Activated CD4-positive, alpha-beta T cell treated with anti-CD3 and anti-CD28 coated beads, Interleukin-2, amount 50 U/mL, for 4 hours (primary cell): ENCODE results near the gene COL24A1.
"Not testable (repeated sequence)": the region's sequence is repeated elsewhere in the genome, so short reads cannot be mapped to it uniquely, and the experiment has no call there.

Experiments
- DNase-seq, 2 experiments: peaks; one replicate each; pipeline ENCODE4 v3.0.0-alpha.2; 2020

COL24A1 gene

DNA sequence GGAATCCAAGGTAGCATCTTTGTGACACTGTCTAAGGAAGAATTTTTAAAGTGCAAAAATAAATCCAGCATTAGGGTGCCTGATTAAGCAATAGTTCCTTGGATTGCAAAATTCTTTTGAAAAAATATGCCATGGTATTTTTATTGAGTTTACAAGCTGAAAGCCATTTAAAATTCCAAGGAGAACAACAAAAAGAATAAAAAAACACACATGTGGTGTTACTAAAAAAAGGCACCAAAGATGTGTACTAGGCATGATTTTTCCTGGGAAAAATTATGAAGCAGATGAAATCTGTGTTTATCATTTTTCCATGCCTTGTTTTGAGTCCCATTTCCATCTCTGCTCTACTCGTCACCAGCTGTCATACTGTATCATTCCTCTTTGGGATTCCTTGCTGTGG, 291.4 kb downstream of the COL24A1 start:
- no peak for DNase-seq

DNA sequence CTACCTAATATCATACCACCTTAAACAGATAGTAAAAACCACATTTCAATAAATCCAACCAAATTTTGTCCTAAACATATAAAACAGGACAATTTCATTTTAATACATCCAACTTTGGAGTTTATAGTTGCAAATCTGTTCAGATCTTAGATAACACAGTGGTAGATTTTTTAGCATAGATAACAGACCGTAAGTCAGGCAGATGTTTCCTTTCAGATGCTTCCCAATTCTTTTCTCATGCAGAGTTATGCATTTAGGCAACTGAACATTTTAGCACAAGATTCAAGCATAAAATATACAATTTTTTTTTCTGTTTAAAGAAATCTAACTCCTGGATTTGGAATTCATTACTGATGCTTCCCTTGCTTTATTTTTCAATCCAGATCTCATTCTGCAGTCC, 291.8 kb downstream of the COL24A1 start:
- no peak for DNase-seq

DNA sequence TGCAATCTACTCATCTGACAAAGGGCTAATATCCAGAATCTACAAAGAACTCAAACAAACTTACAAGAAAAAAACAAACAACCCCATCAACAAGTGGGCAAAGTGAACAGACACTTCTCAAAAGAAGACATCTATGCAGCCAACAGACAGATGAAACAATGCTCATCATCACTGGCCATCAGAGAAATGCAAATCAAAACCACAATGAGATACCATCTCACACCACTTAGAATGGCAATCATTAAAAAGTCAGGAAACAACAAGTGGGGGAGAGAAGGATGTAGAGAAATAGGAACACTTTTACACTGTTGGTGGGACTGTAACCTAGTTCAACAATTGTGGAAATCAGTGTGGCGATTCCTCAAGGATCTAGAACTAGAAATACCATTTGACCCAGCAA, 292.9 kb downstream of the COL24A1 start:
- not testable (repeated sequence) for DNase-seq

DNA sequence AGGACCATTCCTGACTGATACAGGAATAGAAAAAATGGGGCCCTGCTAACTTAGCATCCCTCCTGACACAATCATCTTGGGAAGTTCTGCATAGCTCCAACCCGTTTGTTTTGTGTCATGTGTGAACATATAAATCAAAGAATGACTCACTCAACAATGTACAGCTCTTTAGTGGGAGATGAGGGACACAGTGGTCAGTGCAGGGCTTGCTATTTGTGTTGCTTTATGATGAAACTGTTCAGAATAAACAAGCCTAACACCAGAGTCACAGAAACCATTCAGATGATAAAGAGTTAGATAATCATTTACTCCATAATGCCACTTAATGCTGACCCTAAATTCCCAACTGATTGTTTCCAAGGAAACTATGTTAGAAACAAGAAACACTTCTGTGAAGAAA, 294.1 kb downstream of the COL24A1 start:
- DNase-seq = no peak

DNA sequence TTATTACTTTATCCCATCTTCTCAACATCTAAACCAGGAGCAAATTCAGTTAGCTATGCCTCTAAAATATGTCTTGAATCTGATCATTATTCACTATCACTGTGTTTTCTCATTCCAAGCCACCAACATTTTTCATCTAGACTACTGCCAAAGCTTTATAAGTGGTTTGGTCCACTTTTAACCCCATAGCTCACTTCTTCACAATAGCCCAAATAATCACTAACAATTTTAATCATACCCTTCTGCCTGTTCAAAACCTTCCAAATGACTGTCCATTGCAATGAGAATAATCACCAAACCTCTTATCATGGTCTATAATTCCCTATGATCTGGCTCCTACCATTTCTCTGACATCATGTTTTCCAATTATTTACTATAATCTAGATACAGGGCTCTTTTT, 298.6 kb downstream of the COL24A1 start:
- no peak for DNase-seq

DNA sequence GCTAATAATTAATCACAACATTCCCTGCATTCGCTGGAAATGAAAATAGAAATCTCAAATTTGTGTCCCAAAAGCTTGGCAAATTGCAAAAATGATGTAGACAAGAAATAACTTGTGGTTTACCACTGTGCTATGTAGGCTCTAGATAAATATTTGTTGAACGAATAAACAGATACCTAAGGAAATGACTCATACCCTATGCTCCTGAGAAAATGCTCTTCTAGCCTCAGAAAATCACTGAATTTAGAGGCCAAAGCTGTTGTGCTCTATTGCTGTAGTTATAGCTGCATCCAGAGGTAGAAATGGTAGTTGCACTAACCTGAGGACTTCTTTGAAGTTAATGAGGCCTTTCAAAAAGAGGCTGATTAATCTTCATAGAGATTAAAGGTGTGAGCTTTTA, 306.3 kb downstream of the COL24A1 start:
- DNase-seq = no peak

DNA sequence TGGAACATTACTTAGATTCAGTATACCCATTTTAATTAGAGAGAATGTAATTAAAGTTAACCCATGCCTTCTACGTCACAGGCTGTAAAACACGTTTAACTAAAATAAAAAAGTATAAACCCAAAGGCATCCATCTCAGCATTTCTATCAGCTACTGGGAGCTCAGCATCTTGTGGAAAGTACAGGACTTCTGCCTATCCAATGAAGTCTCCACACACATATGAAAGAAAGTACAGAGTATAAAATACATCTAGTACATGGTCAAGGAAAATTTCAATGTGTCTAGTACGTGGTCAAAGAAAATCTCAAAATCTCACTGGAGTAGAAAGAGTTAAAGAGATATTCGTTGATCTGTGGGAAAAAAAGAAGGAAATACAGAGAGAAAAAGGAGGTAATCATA, 306.9 kb downstream of the COL24A1 start:
- no peak for DNase-seq

DNA sequence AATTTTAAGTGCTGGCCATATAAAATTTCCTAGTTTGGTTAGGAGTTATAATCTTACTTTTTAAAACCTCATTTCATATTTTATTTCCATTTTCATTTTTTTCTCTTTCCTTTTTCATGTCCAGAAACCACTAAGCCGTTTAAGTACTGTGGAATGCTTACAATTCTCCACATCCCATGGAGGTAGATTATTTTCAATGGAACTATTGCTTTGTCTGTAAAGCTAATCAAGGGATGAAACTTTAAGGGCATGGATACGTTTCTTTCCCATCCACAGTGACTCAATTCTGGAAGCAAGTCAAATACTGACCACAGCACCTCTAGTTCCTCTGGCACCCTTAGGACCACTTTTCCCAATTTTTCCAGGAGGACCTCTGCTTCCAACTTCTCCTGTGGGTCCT, 309.2 kb downstream of the COL24A1 start:
- DNase-seq = no peak

DNA sequence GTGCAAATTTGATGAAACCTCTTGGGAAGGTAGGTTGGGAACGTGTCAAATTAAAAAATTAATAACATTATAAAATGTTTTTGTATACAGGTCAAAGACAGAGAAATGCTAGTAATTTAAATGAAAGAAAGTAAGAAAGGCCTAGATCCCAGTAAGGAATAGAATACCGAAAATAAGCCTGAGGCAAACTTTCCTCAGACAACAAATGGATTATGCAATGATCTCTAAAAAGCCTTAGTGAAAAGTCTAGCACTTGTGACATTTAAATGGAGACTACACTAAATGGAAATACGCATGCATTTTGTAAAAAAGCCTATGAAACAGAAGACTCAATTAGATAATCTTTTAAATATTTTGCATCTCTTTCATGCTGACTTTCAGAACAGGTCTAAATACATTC, 309.9 kb downstream of the COL24A1 start:
- no peak for DNase-seq

DNA sequence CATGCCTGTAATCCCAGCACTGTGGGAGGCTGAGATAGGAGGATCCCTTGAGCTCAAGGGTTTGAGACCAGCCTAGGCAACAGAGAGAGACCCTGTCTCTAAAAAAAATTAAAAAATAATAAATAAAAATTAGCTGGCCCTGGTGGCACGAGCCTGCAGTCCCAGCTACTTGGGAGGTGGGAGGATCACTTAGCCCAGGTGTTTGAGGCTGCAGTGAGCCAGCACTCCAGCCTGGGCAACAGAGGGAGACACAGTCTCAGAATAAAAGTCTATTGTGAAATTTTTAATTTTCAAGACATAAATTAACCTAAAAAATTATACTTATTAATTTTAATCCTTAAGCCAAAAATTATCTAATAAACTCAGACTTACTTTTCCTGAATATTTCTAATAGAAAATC, 317.1 kb downstream of the COL24A1 start:
- no peak for DNase-seq

DNA sequence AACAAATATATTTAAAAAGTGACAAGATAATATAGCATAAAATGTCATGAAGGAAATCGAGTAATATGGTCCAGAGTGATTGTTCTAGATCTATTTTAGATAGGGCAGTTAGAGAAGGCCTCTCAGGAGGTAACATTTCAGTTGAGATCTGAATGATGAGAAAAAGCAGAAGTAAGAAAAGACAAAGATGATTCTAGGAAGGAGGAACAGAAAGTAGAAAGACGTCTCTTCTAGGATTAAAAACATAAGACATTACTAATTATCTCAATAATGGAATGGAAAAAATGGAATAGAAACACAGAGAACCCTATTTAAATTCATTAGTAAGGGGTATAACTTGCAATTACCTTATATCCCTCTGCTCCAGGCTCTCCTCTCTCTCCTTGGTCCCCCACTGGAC, 318.3 kb downstream of the COL24A1 start:
- DNase-seq = no peak

DNA sequence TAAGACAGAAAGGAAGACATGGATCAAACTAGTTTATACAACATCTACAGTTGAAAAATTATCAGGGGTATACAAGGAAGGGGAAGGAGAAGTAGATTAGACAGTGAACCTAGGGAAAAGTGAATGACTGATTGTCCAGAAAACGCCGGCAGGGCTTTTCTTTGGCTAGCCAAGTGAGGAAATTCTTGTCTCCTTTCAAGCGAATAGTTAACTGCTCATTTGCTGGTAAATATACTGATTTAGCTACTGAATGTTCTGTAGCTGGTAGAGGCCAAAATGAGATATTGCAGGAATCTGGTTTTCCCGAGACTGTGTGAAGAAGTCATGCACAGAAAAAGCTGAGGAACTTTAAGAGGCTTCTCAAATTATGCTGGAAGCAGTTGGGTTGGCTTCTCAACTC, 319.8 kb downstream of the COL24A1 start:
- no peak for DNase-seq

DNA sequence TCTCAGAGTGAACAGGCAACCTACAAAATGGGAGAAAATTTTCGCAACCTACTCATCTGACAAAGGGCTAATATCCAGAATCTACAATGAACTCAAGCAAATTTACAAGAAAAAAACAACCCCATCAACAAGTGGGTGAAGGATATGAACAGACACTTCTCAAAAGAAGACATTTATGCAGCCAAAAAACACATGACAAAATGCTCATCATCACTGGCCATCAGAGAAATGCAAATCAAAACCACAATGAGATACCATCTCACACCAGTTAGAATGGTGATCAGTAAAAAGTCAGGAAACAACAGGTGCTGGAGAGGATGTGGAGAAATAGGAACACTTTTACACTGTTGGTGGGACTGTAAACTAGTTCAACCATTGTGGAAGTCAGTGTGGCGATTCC, 323.4 kb downstream of the COL24A1 start:
- not testable (repeated sequence) for DNase-seq

DNA sequence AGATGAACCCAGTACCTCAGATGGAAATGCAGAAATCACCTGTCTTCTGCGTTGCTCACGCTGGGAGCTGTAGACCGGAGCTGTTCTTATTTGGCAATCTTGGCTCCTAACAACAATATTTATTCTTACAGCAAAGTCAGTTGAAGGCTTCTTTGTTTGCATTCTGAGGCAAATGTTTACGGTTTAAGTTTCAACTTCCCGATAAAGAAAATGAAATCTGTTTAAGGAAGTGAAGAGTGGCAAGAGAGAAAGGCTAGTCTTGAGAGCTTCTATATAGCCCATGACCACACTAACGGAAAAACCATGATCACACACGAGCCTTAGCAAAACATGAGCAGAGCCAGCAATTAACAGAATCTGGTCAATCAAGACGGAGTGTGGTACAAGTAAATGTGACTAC, 325.7 kb downstream of the COL24A1 start:
- DNase-seq = no peak

DNA sequence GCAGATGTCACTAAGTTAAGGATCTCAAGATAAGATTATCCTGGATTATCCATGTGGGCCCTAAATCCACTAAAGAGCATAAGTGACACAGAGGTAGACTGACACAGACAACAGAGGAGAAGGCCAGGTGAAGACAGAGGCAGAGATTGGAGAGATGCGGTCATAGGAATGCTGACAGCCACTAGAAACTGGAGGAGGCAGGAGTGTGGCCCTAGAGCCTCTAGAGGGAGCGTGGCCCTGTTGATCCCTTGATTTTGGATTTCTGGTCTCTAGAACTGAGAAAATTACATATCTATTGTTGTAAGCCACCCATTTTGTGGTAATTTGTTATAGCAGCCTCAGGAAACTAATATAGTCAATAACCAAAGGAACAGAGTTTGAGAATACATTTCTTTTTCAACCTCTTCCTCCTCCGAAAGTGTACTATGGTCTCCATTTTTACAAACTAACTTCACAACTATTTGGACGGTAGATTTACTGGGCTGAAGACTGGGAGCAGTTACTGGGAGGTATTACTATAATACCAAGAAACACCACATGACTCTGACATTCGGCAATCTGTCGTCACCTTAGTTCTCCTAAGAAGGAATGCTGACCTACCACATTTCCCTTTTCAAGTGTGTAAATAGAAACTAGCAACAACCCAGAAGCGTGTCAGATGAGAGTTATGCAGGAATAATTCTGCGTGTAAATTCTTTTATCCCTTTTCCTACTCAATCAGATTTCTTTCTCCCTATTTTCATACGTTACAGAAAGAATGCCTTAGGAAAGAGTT, 332.3 kb downstream of the COL24A1 start:
- no peak for DNase-seq

DNA sequence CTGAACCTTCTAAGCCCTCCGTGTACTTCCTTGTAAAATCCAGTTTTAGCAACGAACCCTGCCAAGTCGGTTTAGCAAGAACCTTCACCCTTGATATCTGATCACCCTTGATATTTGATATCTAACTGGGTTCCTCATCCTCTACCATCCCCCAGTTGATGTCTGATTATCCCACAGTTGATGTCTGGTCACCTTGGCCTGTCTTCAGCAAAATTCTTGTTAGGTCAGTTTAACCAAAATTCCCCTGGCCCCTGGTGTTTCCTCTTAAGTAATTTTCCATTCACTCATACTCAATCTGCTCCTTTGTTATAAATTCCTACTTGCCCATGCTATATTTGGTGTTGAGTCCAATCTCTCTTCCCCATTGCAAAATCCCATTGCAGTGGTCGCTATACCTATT, 333.9 kb downstream of the COL24A1 start:
- no peak for DNase-seq

DNA sequence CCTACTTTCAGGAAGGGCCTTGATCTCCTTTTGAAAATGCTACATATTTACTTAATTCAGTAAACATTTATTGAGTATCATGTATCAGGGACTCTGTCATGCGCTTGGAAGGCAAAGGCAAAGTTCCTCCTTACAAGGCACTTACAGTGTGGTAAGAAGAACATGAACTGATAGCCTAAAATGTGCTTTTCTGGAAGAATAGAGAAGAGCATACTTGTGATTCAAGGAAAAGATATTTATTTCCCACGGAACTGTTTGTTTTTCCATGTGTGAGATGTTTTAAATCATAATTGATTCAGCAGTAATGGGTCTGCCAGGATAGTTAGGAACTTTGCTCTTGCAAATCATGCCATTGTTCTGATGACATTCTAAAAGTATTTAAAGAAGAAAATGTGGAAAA, 338.2 kb downstream of the COL24A1 start:
- DNase-seq = no peak

DNA sequence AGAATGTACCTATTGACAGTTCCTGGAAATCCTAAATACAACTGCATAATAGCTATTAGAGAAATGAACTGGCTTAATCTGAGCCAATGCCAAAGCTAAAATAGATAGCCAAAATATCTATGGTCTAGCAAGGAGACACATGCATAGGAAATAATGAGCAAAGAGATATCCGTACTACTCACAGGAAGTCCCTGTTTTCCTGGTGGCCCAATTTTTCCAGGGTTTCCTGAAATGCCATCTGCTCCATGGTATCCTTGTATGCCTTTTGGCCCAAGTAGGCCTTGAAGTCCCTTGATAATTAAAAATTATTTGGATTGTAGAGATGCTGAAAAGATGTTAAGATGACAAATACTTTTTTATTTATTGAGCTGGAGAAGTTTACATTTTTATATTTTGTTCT, 340.0 kb downstream of the COL24A1 start:
- no peak for DNase-seq

DNA sequence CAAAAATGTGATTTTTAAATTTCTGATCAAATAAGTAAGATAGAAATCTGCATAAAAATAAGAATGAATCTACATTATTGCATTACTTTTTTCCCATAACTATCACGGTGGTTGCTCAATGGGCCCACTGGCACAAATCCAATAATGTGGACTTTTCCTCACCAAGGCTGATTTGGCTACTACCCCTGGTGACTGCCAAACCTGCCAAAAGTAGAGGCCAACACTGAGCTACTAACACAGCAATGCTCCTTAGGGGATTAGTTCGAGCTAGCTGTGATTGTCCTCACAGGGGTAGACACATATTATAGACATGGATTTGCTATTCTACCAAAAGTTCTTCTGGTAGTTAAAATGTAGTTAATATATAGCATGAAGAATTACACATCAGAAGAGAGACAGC, 340.7 kb downstream of the COL24A1 start:
- no peak for DNase-seq

DNA sequence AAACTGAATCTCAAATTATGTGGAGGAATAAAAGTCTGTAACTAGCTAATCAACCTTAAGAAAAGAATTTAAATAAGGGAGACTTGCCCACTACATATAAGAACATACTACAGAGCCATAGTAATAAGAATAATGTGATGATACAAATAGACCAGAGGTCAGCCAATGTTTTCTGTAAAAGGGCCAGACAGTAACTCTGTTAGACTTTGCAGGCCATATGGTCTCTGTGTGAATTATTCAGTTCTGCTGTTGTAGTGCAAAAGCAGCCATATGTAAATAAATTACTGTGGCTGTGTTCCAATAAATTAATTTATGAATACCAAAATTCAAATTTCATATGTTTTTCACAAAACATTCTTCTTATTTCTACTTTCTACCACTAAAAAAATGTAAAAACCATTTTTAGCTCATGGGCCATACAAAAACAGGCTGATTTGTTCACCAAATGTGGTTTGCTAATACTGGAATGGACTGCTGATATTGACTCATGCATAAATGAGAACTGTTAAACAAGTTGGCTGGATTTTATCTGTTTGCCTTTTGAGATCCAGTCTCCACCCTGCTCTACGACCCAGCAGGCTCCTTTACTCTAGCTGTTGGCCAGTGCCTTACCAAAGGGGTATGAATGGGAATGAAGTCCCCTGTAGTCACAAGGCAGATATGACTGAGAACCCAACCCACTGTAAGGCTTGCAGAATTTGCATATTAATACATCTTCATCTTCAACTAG, 350.2 kb downstream of the COL24A1 start:
- no peak for DNase-seq

DNA sequence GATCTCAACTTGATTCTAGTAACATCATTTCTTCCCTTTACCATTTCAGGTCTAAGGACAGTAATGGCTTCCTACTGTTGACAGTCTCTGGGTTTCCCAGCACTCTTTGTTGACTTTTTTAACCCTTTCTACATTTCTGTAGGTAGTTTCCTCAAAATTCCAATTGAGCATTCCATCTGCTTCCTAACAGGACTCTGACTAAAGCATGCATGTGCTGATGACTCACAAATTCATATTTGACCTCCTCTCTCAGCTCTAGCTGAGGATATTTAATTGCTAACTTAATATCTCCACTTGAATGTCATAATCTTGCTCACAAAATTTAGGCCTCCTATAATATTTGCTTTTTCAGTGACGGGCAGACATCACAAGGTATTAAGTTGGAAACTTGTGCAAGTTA, 355.1 kb downstream of the COL24A1 start:
- no peak for DNase-seq

DNA sequence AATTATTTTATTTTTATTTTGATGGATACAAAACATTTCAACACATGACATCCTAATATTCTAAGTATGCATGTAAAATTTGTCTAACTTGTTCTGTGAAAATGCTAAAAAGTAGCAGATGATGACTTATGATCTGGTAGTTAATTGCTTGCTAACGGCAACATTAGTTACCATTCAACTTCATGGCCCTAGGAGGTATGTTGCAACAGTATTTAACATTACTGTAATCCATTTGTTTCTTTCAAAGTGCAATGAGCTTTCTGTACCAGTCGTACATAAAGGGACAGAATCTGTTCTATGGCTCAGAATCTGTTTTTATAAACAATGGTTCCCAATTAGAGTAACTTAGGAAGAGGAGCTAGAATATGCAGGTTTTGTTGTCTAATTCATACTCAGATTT, 356.8 kb downstream of the COL24A1 start:
- DNase-seq = no peak

DNA sequence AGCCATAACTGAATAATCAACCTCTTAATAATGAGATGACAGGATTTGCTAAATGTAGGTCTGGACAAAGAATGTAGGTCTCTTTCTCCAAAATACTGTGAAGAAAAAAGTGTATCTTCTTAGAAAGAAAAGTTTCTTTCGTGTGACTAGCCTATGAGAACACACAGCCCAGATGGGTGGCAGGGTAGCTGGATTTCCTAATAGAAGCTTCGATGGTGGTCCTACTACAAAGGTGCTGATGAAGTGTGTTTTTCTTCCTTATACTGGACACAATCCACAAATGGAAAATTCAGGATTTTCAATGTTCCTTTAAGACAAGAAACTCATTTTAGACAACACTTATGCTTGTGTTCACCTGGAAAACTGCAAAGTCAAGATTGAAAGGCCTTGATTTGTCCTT, 358.2 kb downstream of the COL24A1 start:
- DNase-seq = no peak

DNA sequence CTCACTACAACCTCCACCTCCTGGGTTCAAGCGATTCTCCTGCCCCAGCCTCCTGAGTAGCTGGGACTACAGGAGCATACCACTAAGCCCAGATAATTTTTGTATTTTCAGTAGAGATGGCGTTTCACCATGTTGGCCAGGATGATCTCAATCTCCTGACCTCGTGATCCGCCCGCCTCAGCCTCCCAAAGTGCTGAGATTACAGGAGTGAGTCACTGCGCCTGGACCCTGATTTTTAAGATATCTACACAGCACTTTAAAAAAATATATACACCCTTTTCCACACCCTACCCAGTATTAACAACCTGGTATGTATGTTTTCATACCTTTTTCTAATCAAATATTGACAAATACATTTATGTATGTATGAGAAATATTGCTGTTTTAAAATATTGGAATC, 379.6 kb downstream of the COL24A1 start:
- not testable (repeated sequence) for DNase-seq

DNA sequence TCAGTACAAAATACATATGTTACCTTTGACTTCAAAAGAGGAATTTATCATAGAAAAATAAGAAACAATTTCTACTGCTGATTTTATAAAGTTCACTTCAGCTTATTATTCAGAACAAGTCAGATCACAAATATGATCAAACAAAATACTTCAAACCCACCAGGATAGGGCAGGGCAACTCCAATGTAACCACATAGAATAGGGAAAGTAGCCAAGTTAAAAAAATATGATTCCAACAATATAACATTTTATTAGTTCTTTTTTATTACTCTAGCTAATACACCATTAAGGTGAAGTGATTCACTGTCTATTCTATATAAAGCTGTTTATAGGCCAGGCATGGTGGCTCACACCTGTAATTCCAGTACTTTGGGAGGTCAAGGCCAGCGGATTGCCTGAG, 393.8 kb downstream of the COL24A1 start:
- DNase-seq = no peak
